NB4 (cell line): ENCODE results near the gene COL1A1.
A peak's percentile ranks its signal among the peaks of the same experiment; 100 is the strongest.

Source experiments
- DNase-seq: peaks from one replicate; pipeline ENCODE4 v3.0.0; 2010; ENCODE audit warnings: low read depth
- H3K4me3 ChIP-seq: one replicate; pipeline ENCODE4 v1.5.1; 2011; ENCODE audit warnings: mild to moderate bottlenecking, low read depth, low read length, moderate library complexity
- MAX ChIP-seq: IDR thresholded peaks from 2 replicates; pipeline ENCODE4 v1.6.1; 2011; ENCODE audit warnings: low read depth, low read length
- MYC ChIP-seq: IDR thresholded peaks from 2 replicates; pipeline ENCODE4 v1.6.1; 2011; ENCODE audit warnings: low read depth, low read length
- POLR2A ChIP-seq: IDR thresholded peaks from 2 replicates; pipeline ENCODE4 v1.6.1; 2011; ENCODE audit warnings: mild to moderate bottlenecking; ENCODE audit not compliant: insufficient read length; ENCODE audit errors: extremely low read depth
- TF ChIP-seq, protein P1 (sequence below): IDR thresholded peaks from one replicate; pipeline ENCODE4 v1.5.1; 2012; ENCODE audit warnings: low read depth, low read length

COL1A1 gene

DNA sequence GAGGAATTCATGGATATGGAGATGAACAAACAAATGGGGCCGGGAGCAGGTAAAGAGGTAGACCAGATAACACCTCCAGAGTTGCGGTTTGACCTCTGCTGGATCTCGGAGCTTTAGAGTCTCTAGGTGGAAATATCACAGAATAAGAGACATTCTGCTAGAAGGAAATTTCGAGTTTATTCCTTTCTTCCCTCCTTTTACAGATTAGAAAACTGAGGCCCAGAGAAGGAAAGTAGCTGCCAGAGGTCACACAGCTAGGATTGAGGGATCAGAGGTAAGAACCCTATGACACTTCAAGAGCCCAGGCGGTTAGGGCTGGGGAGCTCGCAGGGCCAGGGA lies 7.7 kb upstream of the COL1A1 start:
- H3K4me3 ChIP-seq, result no peak overlapping the region
- DNase-seq, result no peak
- TF ChIP-seq, protein P1, sequence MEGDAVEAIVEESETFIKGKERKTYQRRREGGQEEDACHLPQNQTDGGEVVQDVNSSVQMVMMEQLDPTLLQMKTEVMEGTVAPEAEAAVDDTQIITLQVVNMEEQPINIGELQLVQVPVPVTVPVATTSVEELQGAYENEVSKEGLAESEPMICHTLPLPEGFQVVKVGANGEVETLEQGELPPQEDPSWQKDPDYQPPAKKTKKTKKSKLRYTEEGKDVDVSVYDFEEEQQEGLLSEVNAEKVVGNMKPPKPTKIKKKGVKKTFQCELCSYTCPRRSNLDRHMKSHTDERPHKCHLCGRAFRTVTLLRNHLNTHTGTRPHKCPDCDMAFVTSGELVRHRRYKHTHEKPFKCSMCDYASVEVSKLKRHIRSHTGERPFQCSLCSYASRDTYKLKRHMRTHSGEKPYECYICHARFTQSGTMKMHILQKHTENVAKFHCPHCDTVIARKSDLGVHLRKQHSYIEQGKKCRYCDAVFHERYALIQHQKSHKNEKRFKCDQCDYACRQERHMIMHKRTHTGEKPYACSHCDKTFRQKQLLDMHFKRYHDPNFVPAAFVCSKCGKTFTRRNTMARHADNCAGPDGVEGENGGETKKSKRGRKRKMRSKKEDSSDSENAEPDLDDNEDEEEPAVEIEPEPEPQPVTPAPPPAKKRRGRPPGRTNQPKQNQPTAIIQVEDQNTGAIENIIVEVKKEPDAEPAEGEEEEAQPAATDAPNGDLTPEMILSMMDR, result no peak
- TF ChIP-seq POLR2A, result no peak
- no peak for TF ChIP-seq MYC
- no peak for TF ChIP-seq MAX

DNA sequence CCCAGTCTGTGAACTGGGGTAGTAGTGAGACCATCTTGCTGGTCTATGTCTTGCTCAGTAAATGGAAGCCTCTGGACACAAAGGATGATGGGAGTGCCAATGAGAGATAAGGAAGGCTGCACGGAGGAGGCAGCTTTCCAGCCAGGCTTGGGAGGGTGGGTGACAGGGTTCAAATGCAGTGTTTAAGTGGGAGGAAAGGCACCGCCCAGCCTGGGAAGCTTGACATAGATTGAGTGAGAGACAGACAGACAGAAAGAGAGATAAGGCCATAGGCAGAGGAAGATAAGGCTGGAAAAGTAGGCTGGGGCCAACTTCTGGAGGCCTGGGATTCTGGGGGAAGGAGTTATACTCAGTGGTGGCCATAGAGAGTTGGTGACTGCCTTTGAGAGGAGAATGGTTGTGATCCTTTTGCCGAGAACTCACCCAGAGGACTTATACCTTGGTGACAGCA lies 7.2 kb upstream of the COL1A1 start:
- no peak overlapping the region for H3K4me3 ChIP-seq
- no peak for DNase-seq
- TF ChIP-seq, protein P1, result no peak
- TF ChIP-seq MYC, result no peak
- no peak for TF ChIP-seq POLR2A
- TF ChIP-seq MAX, result no peak

- DNase-seq, result no peak
- TF ChIP-seq, protein P1, result no peak
- TF ChIP-seq MAX (no peak), MYC (no peak), POLR2A (no peak)
- H3K4me3 ChIP-seq, result no peak overlapping the region
Observed at GRCh38 chr17:50207792-50208567, 6.5 kb upstream of the COL1A1 start.

- no peak for DNase-seq
- TF ChIP-seq, protein P1, result no peak
- TF ChIP-seq POLR2A, result no peak
- TF ChIP-seq MYC, result no peak
- TF ChIP-seq MAX, result no peak
- H3K4me3 ChIP-seq, result no peak overlapping the region
Observed at GRCh38 chr17:50207315-50207714, 5.9 kb upstream of the COL1A1 start.

DNA sequence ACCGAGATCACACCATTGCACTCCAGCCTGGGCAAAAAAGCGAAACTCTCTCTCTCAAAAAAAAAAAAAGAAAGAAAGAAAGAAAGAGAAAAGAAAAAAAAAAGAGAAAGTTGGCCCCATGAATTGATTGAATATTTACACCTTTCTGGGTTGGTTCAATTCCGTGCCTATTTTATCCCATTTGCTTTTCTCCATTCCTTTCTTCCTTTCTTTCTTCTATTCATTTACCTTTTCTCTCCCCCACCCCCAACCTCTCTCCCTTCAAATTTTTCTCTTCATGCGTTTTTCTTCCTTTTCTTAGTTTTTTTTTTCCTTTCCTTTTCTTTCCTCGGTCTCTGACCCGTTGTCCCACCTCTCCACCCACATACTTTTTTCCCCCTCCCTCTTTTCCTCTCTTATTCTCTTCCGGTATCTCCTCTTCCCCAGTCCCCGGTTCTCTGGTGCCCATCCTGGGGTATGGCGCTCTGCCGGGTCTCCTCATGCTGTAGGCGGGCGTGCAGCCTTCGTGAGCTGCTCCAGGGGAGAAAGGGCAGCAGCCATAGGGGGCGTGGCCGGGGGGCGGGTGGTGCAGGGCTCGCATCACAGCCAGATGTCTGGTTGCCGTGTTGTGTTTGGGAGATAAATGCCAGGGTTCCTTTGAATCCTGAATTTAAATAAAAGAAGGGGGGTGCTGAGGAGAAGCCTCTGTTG lies 5.3 kb upstream of the COL1A1 start:
- peak; percentile 30 for DNase-seq
- TF ChIP-seq MYC, result no peak
- no peak for TF ChIP-seq MAX
- TF ChIP-seq, protein P1, result no peak
- TF ChIP-seq POLR2A, result no peak
- no peak overlapping the region for H3K4me3 ChIP-seq
